HG03565 (cell line): ENCODE results near the gene CYP27A1.

Source experiments
- ATAC-seq: cut with Tn5 transposase; IDR thresholded peaks from one replicate; pipeline ENCODE4 v1.9.1; 2021; ENCODE audit warnings: mild to moderate bottlenecking, moderate library complexity; ENCODE audit not compliant: unreplicated experiment

Gene CYP27A1

GRCh38 chr2:218809515-218809914 lies 27.6 kb downstream of the CYP27A1 start:
- no peak for ATAC-seq

DNA sequence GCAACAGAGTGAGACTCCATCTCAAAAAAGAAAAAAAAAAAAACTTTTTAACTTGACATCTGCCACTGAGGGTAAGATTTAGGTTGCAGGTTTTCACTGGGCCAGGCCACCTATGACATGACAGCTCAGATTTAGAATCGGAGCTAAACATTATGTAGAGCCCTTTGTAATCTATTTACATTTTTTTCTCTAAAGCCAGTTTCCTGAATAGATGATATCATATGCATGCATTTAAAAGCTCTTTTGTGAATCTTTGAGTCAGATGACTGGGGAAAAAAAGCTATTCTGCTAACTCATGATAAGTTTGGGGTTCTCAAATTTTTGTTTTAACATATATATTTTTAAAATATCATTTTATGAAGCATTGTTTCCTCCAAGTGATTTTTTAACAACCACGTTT lies 28.3 kb downstream of the CYP27A1 start:
- ATAC-seq, result no peak

DNA sequence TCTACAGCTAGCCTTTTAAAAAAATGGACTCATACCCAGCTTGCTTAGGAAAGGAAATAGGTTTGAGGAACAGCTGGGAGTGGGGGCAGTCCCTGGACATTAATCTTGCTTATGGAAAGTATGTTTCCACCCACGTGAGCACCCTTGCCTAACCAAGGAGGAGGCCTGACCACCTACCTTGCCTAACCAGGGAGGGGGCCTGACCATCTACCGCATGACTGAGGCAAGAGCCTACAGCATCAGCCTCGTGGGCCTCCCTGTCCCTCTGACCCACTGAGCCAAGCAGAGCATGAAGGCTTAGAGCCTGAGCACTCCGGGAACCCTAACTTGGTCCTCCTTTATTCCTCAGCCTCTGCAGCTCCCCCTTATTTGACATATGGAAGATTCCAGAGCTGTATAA lies 29.4 kb downstream of the CYP27A1 start:
- ATAC-seq, result no peak

- ATAC-seq, result no peak
Observed at GRCh38 chr2:218812096-218812815, 30.3 kb downstream of the CYP27A1 start.

DNA sequence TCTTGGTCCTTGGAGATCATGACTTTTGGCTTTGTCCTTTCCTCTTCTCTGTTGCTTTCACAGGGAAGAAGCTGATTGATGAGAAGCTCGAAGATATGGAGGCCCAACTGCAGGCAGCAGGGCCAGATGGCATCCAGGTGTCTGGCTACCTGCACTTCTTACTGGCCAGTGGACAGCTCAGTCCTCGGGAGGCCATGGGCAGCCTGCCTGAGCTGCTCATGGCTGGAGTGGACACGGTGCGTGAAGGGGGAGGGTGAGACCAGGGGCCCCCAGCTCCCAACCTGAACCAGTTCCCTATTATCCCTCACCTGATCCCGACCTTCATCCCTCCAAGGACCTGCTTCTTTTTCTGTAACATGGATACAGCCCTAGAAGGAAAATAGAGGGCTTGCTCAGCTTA lies 30.9 kb downstream of the CYP27A1 start:
- no peak for ATAC-seq

DNA sequence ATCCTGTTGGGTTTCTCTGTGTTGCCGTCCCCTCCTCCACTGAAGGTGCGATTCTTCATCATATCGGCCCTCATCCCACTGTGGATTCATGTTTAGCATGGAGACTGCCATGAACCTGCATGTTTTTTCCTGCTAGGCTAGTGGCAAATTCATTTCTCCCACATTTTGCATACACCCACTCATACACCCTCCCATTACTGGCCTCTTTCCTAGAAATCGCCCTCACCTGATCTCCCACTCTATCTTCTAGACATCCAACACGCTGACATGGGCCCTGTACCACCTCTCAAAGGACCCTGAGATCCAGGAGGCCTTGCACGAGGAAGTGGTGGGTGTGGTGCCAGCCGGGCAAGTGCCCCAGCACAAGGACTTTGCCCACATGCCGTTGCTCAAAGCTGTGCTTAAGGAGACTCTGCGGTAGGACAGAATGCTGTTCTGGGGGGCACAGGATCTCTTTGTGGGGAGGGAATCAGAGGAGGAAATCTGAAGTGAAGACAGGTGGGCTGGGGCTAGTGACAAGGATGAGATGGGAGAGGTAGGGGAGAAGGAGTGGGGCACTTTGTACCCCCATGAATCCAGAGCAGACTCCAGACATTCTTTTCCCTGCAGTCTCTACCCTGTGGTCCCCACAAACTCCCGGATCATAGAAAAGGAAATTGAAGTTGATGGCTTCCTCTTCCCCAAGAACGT lies 32.0 kb downstream of the CYP27A1 start:
- no peak for ATAC-seq

- no peak for ATAC-seq
Observed at GRCh38 chr2:218814540-218815243, 32.7 kb downstream of the CYP27A1 start.

- ATAC-seq, result no peak
Observed at GRCh38 chr2:218815244-218815637, 33.3 kb downstream of the CYP27A1 start.

GRCh38 chr2:218815649-218816048 lies 33.7 kb downstream of the CYP27A1 start:
- no peak for ATAC-seq

GRCh38 chr2:218816561-218817011 lies 34.6 kb downstream of the CYP27A1 start:
- no peak for ATAC-seq

GRCh38 chr2:218819093-218819492 lies 37.1 kb downstream of the CYP27A1 start:
- ATAC-seq, result no peak

- ATAC-seq, result no peak
Observed at GRCh38 chr2:218820746-218821369, 38.9 kb downstream of the CYP27A1 start.

GRCh38 chr2:218821605-218822211 lies 39.8 kb downstream of the CYP27A1 start:
- no peak for ATAC-seq

DNA sequence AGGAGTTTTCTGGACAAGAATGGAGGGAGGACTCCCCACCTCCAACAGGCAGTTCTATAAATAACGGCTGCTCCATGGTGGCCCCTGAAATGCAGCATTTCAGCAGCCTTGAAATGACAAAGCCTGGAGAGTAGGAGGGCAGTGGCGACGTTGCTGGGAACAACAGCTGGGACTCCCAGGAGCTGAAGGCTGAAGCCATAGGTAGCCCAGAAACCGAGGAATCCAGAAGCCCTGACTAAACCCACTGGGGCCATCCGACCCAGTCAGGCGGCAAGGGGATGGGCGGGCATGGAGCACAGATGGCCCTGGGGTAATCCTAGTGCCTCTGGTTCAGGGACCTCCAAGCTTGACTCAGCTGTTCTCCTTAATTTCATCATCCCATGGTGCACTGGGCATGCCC lies 40.7 kb downstream of the CYP27A1 start:
- no peak for ATAC-seq

DNA sequence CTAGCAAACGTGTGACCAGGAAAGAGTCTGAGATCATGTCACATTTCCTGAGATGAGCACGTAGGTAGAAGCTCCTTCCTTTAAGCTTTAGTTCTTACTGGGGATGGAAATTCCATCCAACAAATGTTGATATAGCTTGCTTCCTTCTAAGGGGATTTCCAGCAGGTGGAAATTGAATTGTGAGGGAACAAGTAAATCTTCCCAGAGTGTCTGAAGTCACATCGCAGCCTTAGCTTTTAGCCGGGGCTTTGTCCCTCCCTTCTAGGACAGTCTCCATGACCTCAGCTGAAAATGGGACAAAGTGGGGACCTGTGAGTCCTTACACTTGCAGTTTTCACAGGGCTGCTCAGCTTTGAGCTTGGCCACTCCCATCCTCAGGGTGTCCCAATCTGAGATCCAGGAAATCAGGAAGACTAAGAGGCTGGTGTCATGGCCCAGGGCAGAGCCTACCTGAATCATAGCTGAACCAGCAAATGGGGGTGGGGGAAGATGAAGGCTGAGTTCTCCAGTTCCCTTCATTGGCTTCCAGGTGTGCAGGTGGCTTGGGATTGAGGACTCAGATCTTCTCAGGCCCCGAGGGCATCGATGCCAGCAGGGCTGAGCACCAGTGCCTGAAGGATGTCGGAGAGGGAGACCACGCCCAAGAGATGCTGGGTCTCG lies 41.4 kb downstream of the CYP27A1 start:
- ATAC-seq, result no peak

DNA sequence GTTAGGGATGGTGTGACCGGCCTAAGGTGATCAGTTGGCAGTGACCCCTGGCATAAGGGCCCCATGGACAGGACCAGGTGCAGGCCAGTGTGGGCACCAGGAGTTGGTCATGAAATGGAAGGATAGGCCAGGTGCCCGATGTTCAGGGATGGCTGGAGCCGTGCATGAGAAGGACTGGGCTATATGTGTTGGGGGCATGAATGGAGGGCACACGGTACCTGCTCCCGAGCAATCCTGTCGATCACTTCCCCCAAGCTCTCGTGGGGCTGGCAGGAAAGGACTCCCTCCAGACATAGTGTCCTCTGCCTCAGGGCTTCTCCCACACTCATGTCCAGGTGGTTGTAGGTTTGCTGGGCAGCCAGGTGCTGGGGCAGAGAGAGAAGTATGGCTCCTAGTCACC lies 42.1 kb downstream of the CYP27A1 start:
- no peak for ATAC-seq

GRCh38 chr2:218826791-218827190 lies 44.8 kb downstream of the CYP27A1 start:
- ATAC-seq, result no peak

DNA sequence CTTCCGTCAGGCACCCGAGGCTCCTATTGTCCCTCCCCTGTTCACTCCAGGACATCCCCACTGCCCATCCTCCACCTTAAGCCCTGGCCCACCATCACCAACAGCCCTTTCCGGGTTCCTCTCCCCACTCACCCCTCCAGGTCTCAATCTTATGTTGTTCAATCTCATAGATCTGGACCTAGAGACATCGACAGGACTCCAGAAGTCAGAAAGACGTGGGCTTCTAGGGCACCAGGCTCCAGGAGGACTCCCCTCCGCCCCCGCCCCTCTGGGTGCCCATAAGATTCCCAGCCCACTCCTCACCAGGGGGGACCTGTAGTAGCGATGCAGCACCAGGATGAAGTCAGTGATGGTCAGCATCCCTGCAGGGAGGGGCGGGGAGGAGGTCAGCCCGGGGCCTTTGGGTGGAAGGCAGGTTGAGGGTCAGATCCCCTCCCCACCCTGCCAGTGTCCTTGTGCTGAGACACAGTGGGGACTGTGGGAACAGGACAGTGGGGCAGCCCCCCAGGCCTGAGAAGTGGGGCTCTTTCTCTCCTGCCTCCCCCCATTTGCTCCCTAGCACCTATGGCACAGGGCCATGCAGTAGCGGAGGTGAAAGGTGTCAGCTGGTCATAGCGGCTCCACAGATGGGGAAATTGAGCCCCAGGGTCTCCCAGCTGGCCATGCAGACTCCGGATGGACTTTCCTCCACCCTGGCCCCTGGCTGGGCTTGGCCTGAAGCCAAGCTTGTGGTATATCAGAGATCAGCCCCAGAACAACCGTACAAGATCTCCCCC lies 45.9 kb downstream of the CYP27A1 start:
- no peak for ATAC-seq

GRCh38 chr2:218828477-218828778 lies 46.5 kb downstream of the CYP27A1 start:
- no peak for ATAC-seq

- ATAC-seq, result no peak
Observed at GRCh38 chr2:218829868-218830451, 48.0 kb downstream of the CYP27A1 start.
